Activated CD8-positive, alpha-beta T cell treated with anti-CD3 and anti-CD28 coated beads for 36 hours (primary cell): Measurements from ENCODE around the gene OGFOD1. TPM values are rescaled to one million over a fixed set of nuclear protein-coding genes. Genes with fewer than 3 reads are reported as not detected.

Experiments used
- ATAC-seq: fragments of 200-7000 bp; cut with Tn5 transposase; one replicate; pipeline ENCODE4 v1.10.0; 2021; ENCODE audit warnings: mild to moderate bottlenecking, moderate library complexity
- CTCF ChIA-PET: fragments of 350-600 bp; sonication (Branson Sonifier 250); formaldehyde crosslinking; loops from one replicate; lab custom pipeline; 2021; ENCODE audit warnings: antibody characterized with exemption; lab: Charles Lee
- POLR2A ChIA-PET: fragments of 350-600 bp; sonication (Branson Sonifier 250); formaldehyde crosslinking; loops from one replicate; lab custom pipeline; 2021; ENCODE audit warnings: antibody characterized with exemption; lab: Charles Lee
- DNase-seq: peaks from one replicate; pipeline ENCODE4 v3.0.0-alpha.2; 2020
- H3K27ac Mint-ChIP-seq: one replicate; pipeline ENCODE4 v1.8.0; 2021; ENCODE audit warnings: mild to moderate bottlenecking, mixed read lengths
- H3K27me3 Mint-ChIP-seq: one replicate; pipeline ENCODE4 v1.8.0; 2021; ENCODE audit warnings: mixed read lengths
- H3K36me3 Mint-ChIP-seq: one replicate; pipeline ENCODE4 v1.8.0; 2021; ENCODE audit warnings: low read depth, mixed read lengths
- H3K4me1 Mint-ChIP-seq: one replicate; pipeline ENCODE4 v1.8.0; 2021; ENCODE audit warnings: low read depth, mixed read lengths
- H3K4me3 Mint-ChIP-seq: one replicate; pipeline ENCODE4 v1.8.0; 2021; ENCODE audit warnings: mild to moderate bottlenecking, moderate library complexity, mixed read lengths
- H3K9me3 Mint-ChIP-seq: one replicate; pipeline ENCODE4 v1.8.0; 2021; ENCODE audit warnings: mixed read lengths
- intact Hi-C: fragments of 100-400 bp; cut with micrococcal nuclease; formaldehyde crosslinking; loops from one replicate; pipeline ENCODE4 v1.10.0; 2022
- total RNA-seq, 2 experiments: library from RNA; stranded (reverse); gene quantifications; one replicate each; pipeline ENCODE4 v1.2.3, GENCODE V29; 2021
- TF ChIP-seq, protein P1 (sequence below): fragments of 200-600 bp; IDR thresholded peaks from one replicate; pipeline ENCODE4 v1.8.0; 2022; ENCODE audit warnings: antibody characterized with exemption, mild to moderate bottlenecking

OGFOD1 gene
- total RNA-seq, 2 experiments from 2014 or later, result 51.0 to 59.2 TPM

DNA sequence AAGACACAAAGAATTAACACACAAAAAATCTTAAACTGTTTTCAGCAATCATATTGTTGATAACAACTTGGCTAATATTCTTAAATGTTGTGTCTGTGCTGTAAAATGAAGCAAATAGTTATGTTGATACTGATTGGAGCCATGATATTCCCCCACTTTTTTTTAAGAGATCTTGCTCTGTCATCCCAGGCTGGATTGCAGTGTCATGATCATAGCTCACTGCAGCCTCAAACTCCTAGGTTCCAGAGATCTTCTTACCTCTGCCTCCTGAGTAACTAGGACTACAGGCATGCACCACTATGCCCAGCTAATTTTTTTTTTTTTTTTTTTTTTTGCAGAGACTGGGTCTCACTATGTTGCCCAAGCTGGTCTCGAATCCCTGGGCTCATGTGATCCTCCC lies 42.5 kb downstream of the OGFOD1 start:
- TF ChIP-seq, protein P1, sequence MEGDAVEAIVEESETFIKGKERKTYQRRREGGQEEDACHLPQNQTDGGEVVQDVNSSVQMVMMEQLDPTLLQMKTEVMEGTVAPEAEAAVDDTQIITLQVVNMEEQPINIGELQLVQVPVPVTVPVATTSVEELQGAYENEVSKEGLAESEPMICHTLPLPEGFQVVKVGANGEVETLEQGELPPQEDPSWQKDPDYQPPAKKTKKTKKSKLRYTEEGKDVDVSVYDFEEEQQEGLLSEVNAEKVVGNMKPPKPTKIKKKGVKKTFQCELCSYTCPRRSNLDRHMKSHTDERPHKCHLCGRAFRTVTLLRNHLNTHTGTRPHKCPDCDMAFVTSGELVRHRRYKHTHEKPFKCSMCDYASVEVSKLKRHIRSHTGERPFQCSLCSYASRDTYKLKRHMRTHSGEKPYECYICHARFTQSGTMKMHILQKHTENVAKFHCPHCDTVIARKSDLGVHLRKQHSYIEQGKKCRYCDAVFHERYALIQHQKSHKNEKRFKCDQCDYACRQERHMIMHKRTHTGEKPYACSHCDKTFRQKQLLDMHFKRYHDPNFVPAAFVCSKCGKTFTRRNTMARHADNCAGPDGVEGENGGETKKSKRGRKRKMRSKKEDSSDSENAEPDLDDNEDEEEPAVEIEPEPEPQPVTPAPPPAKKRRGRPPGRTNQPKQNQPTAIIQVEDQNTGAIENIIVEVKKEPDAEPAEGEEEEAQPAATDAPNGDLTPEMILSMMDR, result no peak
- ATAC-seq (no peak), DNase-seq (no peak)
- Mint-ChIP-seq H3K27ac (no peak overlapping the region), H3K27me3 (no peaks in the 10 kb centered on the region), H3K4me1 (no peaks in the 10 kb centered on the region), H3K36me3 (peaks cover 8% of the 10 kb centered on the region), H3K4me3 (no peak overlapping the region), H3K9me3 (no peaks in the 10 kb centered on the region)
- intact Hi-C loops, result no loop called here
- CTCF ChIA-PET, result no interaction called here
- POLR2A ChIA-PET, result interaction anchor here (0.9 kb wide), 1 partner anchor 15 kb away, joined by 4 read pairs; no protein-coding TSS in a partner anchor

DNA sequence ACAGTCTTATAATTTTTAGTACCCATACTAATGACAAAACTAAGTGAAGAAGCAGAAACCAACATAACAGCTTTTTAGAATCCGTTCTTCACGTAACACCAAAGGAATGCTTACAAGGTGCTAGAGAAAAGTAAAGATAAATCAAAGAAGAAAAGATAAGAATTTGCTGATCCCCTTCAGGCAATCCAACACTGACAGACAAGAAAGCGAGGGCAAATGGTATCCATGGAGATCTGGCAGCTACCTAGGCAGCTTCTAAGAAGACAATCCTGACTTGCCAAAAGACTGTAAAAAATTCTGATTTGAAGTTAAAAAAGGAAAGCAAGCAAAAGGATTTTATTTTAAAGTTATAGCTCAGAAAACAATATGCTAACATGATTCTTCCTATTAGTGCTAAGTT lies 53.8 kb downstream of the OGFOD1 start:
- TF ChIP-seq, protein P1, result no peak
- H3K4me1 Mint-ChIP-seq, result peaks cover 4% of the 10 kb centered on the region
- ATAC-seq (no peak), DNase-seq (no peak)
- H3K4me3 Mint-ChIP-seq, result no peak overlapping the region
- POLR2A ChIA-PET, result interaction anchor here (0.6 to 1.1 kb wide), 2 partner anchors 251 to 290 kb away, joined by 3 to 4 read pairs; no protein-coding TSS in a partner anchor
- intact Hi-C loops, result no loop called here
- H3K36me3 Mint-ChIP-seq, result peaks cover 21% of the 10 kb centered on the region
- H3K27me3 Mint-ChIP-seq, result no peaks in the 10 kb centered on the region
- CTCF ChIA-PET, result interaction anchor here (1.3 kb wide), 1 partner anchor 9 kb away, joined by 6 read pairs; no protein-coding TSS in a partner anchor
- H3K27ac Mint-ChIP-seq, result no peak overlapping the region
- H3K9me3 Mint-ChIP-seq, result no peaks in the 10 kb centered on the region

DNA sequence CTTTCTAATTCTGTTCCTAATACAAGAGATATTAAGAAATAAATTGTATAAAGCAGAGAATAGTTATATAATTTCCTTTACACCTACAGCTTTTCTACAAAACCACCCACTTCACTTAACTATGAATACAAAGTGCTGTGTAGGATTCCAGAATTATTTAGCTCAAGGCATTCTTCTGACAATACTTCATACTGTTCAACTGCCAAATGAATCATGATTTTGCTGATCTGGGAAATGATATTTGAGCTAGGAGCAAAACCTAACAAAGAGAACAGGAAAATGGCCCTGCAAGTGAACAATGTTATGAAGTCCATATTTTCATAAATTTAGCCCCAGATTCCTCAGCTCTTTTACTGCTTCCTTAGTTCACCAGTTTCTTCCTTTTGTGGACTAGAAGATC lies 55.6 kb downstream of the OGFOD1 start:
- Mint-ChIP-seq H3K9me3 (no peaks in the 10 kb centered on the region), H3K27ac (no peak overlapping the region), H3K27me3 (no peaks in the 10 kb centered on the region), H3K4me1 (peaks cover under 1% of the 10 kb centered on the region), H3K36me3 (peaks cover 20% of the 10 kb centered on the region), H3K4me3 (no peak overlapping the region)
- POLR2A ChIA-PET, result no interaction called here
- CTCF ChIA-PET, result interaction anchor here (0.9 to 1.1 kb wide), 2 partner anchors 194 to 195 kb away, joined by 3 to 4 read pairs; no protein-coding TSS in a partner anchor
- no peak for ATAC-seq
- TF ChIP-seq, protein P1, result no peak
- no peak for DNase-seq
- intact Hi-C loops, result no loop called here

DNA sequence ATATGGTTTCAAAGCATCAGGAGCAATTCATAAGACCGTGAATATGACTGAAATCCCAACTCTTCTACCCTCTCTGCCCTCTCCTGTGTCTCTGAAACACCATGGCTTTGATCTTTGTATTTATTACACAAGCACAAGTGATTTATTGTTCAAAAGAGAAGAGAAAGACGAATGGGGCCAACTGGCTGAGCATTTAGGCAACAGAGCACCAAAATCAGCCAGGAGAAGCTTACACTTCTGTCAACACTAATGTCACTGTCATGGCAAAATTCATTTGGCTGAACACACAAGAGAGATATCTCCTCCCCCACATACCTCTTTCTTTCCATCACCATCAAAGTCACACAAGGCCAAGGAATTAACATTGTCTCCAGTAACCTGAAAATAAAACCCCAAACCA lies 59.2 kb downstream of the OGFOD1 start:
- Mint-ChIP-seq H3K27ac (no peak overlapping the region), H3K4me1 (peaks cover 21% of the 10 kb centered on the region), H3K27me3 (no peaks in the 10 kb centered on the region), H3K36me3 (peaks cover 12% of the 10 kb centered on the region), H3K9me3 (no peaks in the 10 kb centered on the region), H3K4me3 (no peak overlapping the region)
- intact Hi-C loops, result no loop called here
- no peak for DNase-seq
- ChIA-PET POLR2A (interaction anchor here (0.6 to 1.1 kb wide), 2 partner anchors 11 to 423 kb away, joined by 3 read pairs; no protein-coding TSS in a partner anchor), CTCF (interaction anchor here (1.2 to 1.8 kb wide), 2 partner anchors 66 to 191 kb away, joined by 6 to 9 read pairs; no protein-coding TSS in a partner anchor)
- TF ChIP-seq, protein P1, result no peak
- ATAC-seq, result no peak

DNA sequence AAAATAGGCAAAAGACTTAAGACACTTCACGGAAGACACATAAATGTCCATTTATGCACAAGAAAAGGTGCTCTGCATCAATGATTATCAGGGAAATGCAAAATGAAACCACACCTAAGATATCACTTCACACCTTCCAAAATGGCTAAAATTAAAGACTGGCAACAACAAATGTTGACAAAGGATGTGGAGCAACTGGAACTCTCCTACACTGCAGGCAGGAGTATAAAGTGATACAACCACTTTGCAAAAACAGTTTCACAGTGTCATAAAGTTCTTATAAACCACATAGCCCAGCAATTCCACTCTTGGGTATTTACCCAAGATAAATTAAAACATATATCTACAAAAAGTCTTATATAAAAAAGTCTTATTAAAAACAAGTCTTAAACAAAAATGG lies 60.7 kb downstream of the OGFOD1 start:
- Mint-ChIP-seq H3K36me3 (peaks cover 9% of the 10 kb centered on the region), H3K4me1 (peaks cover 25% of the 10 kb centered on the region), H3K4me3 (no peak overlapping the region), H3K27me3 (no peaks in the 10 kb centered on the region), H3K27ac (no peak overlapping the region), H3K9me3 (no peaks in the 10 kb centered on the region)
- POLR2A ChIA-PET, result no interaction called here
- TF ChIP-seq, protein P1, result no peak
- ATAC-seq (no peak), DNase-seq (no peak)
- CTCF ChIA-PET, result no interaction called here
- intact Hi-C loops, result no loop called here
